Mononuclear cell (primary cell): Measurements from ENCODE around the gene CCIN. TPM values are rescaled to one million over a fixed set of nuclear protein-coding genes. Genes with fewer than 3 reads are reported as not detected.

ENCODE experiments used
- H3K27me3 ChIP-seq: 2 replicates; pipeline ENCODE4 v1.6.0; 2011; ENCODE audit warnings: low read length, control low read depth; ENCODE audit not compliant: insufficient read depth
- H3K4me1 ChIP-seq: 2 replicates; pipeline ENCODE4 v1.5.1; 2011; ENCODE audit warnings: mild to moderate bottlenecking, low read length, control low read depth; ENCODE audit not compliant: insufficient read depth
- H3K4me3 ChIP-seq: 2 replicates; pipeline ENCODE4 v1.5.1; 2011; ENCODE audit warnings: mild to moderate bottlenecking, low read length, moderate library complexity
- H3K9me3 ChIP-seq: 2 replicates; pipeline ENCODE4 v1.5.1; 2011; ENCODE audit warnings: low read depth, mild to moderate bottlenecking, control low read depth, low read length
- total RNA-seq: library from RNA; depleted of rRNA; stranded (reverse); fragments of >200 nt; gene quantifications from one replicate; pipeline ENCODE4 v1.2.3, GENCODE V29; 2012

The CCIN gene
- total RNA-seq, 1 donor = 1.0 TPM

DNA sequence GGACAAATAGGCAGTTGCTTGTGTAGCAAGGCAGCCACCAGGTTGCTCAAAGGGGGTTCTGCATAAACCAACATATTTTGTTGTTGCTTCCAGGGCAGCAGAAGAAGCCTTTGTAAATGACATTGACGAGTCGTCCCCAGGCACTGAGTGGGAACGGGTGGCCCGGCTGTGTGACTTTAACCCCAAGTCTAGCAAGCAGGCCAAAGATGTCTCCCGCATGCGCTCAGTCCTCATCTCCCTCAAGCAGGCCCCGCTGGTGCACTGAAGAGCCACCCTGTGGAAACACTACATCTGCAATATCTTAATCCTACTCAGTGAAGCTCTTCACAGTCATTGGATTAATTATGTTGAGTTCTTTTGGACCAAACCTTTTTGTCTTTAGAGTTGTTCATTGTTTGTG lies 42.3 kb downstream of the CCIN start:
- Histone ChIP-seq H3K4me1 (peaks cover 9% of the 10 kb centered on the region), H3K4me3 (no peak overlapping the region), H3K9me3 (no peaks in the 10 kb centered on the region), H3K27me3 (no peaks in the 10 kb centered on the region)

DNA sequence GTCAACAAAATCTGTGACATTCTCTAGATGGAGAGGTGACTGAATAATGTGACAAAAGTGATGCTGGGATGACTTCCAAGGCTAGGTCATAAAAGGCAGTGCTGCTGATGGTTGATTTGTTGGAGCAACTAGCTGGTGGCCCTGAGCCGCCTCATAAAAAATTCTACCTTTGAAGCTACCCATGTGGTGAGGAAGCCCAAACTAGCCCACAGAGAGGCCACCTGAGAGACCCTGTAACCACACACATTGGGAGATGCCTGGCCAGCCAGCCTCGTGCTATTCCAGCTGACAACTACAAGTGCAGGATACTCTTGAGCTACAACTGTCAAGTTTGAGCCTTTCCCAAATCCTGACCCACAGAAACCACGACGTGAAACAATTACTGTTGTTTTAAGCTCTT lies 44.2 kb downstream of the CCIN start:
- no peaks in the 10 kb centered on the region for H3K27me3 ChIP-seq
- H3K9me3 ChIP-seq = no peaks in the 10 kb centered on the region
- H3K4me1 ChIP-seq = peaks cover 2% of the 10 kb centered on the region
- H3K4me3 ChIP-seq = no peak overlapping the region

DNA sequence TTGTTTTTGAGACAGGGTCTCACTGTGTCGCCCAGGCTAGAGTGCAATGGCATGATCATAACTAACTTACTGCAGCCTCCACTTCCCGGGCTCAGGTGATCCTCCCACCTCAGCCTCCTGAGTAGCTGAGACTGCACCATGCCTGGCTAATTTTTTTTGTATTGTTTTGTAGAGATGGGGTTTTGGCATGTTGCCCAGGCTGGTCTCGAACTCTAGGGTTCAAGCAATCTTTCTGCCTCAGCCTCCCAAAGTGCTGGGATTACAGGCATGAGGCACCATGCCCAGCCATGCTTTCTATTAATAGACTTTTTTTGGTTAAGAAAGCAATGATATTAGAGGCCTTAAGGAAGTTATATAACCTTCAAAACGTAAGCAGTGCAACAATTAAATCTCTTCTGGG lies 44.8 kb downstream of the CCIN start:
- no peaks in the 10 kb centered on the region for H3K27me3 ChIP-seq
- H3K4me1 ChIP-seq = peaks cover 4% of the 10 kb centered on the region
- H3K9me3 ChIP-seq = no peaks in the 10 kb centered on the region
- no peak overlapping the region for H3K4me3 ChIP-seq

DNA sequence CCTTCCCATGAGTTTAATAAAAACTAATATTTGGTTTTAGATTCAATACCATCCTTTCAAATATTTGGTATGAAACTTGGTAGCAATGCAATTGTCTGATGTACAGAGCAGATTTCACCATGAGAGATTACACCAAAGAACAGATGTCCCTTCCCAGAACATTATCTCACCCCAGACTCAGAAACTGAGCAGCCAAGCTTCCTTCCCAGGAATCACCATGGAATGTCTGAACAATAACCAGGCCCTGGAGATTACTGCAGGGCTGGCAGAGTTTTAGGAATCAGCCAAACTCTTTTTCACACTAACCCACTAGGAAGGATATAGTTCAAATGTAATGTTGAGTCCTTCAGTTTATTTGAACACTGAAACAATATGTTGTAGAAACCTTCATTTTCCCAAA lies 45.4 kb downstream of the CCIN start:
- Histone ChIP-seq H3K27me3 (no peaks in the 10 kb centered on the region), H3K9me3 (no peaks in the 10 kb centered on the region)

DNA sequence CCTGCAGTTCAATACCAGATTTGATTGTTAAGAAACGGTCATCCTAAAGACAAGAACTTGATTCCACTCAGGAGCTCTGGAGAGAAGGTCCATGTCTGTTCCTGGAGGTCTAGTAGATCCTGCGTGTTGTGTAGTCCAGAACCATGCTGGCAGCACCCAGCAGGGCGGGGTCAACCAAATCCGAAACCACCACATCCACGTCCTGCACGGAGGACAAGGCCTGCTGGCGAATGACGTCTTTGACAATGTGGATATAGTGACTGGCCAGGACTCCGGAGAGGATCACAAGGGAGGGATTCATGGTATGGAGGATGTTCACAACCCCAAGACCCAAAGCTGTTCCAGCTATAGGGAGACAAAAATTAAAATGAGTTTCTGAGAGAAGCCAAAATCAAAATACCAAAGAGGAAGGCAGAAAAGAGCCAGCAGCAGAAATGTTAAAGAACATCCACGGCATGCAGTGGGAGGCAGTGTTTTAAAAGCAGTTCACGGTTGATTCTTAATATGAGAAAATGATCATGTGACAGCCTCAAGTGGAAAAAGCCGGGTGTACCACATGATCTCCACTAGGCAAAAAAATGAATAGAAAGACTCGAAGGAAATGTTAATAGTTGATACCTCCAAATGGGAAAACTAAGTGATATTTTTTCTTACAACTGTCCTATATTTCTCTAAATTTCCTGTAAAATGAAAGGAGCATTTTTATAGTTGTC lies 48.2 kb downstream of the CCIN start:
- H3K27me3 ChIP-seq = no peaks in the 10 kb centered on the region
- no peak overlapping the region for H3K4me3 ChIP-seq
- H3K4me1 ChIP-seq = peaks cover 4% of the 10 kb centered on the region
- H3K9me3 ChIP-seq = no peaks in the 10 kb centered on the region

More for the DNA sequence above, 45.4 kb downstream of the CCIN start:
- Histone ChIP-seq H3K4me3 (no peak overlapping the region), H3K4me1 (peaks cover 4% of the 10 kb centered on the region)

DNA sequence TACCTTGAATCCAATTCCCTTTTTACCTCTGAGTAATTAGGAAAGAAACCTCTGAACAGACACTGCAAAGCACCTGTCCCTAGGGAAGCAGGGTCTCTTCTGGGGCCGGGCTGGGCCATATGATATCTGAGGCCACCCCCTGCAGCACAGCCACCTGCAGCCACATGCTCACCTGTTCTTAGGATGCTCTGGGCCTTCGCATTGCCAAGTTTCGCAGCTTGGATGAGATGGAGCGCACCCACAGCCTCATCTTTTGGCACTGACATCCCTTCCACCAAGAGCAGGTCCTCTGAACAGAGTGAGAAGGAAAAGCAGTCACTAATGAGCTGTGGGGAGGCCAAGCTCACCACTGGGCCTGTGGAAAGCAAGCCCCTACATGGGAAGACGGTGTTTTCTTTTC lies 48.8 kb downstream of the CCIN start:
- Histone ChIP-seq H3K9me3 (no peaks in the 10 kb centered on the region), H3K27me3 (no peaks in the 10 kb centered on the region), H3K4me1 (peaks cover 4% of the 10 kb centered on the region), H3K4me3 (no peak overlapping the region)

DNA sequence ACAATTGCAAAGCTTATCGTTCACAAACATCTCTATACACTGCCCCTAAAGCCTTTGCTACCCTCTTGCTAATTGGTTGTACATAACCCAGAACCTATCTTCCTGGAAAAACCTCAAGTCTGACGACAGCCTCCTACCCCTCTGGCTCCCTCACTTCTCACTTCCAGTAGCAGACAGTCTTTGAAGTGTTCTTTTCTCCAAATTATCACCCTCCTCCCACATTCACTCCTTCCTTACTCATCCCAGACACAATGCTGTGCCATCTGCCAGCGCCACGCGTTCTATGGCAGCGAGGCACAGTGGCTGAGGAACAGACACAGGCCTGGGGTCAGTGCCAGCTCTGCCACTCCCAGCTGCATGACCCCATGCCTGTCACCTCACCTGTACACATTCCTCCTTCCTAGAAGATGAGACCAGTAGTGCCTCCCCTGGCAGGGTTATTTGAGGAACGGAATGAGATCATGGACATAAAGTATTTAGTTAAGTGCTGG lies 49.3 kb downstream of the CCIN start:
- no peak overlapping the region for H3K4me3 ChIP-seq
- no peaks in the 10 kb centered on the region for H3K9me3 ChIP-seq
- no peaks in the 10 kb centered on the region for H3K27me3 ChIP-seq
- peaks cover 4% of the 10 kb centered on the region for H3K4me1 ChIP-seq

Other genes starting within 250 kb of the CCIN start
- gene OR2S2, start 211.2 kb upstream of the CCIN start, total RNA-seq = not detected
- gene RECK, start 132.5 kb upstream of the CCIN start, total RNA-seq = 9.2 TPM
- gene GLIPR2, start 32.7 kb upstream of the CCIN start, total RNA-seq = 86.0 TPM
- 77.6 TPM for gene CLTA, start 21.5 kb downstream of the CCIN start, total RNA-seq
- 31.8 TPM for gene GNE, start 89.1 kb downstream of the CCIN start, total RNA-seq
- 71.8 TPM for gene RNF38, start 230.9 kb downstream of the CCIN start, total RNA-seq